Right ventricle myocardium inferior (tissue), 1 donor: ENCODE results near the gene SCLY. TPM values are rescaled to one million over a fixed set of nuclear protein-coding genes. Genes with fewer than 3 reads are reported as not detected.
"Not testable (repeated sequence)": the region's sequence is repeated elsewhere in the genome, so short reads cannot be mapped to it uniquely, and the experiment has no call there.

ENCODE experiments used
- ATAC-seq: fragments of 200-7000 bp; cut with Tn5 transposase; one replicate; pipeline ENCODE4 v1.9.1; 2020; ENCODE audit warnings: mild to moderate bottlenecking, moderate library complexity
- DNase-seq: peaks from one replicate; pipeline ENCODE4 v3.0.0; 2021; ENCODE audit errors: missing footprints
- intact Hi-C: fragments of 100-400 bp; cut with DNase I; formaldehyde crosslinking; loops from one replicate; pipeline ENCODE4 v1.11.0; 2022
- total RNA-seq: library from RNA; stranded (reverse); fragmentation: NEBNext Ultra II Directional; extraction: Animal tissue kit (Norgen Biotek cat#: 25700); gene quantifications from one replicate; pipeline ENCODE4 v1.2.1, GENCODE V29; 2021
- donor health status: DM: no; HTN: yes; CAD: no; lungs with severe emphysema.

Gene SCLY
- total RNA-seq, 1 donor from 2014 or later: 10.8 TPM

DNA sequence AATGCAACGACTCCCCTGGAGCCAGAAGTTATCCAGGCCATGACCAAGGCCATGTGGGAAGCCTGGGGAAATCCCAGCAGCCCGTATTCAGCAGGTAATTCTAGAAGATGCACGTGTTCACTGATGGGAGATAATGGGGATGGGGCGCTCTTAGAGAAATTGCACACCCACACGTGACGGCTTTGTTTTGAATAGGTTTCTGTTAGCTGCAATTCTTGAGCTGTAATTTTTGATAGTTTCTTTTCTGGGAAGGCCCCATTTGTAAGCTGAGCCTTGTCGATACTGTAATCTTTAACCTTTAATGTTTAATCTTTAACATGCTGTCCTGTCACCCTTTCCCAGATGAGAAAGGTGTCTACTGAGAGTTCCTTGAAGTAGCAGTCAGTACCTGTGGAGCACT lies 3.6 kb downstream of the SCLY start:
- intact Hi-C loops: no loop called here
- ATAC-seq (no peak), DNase-seq (no peak)

DNA sequence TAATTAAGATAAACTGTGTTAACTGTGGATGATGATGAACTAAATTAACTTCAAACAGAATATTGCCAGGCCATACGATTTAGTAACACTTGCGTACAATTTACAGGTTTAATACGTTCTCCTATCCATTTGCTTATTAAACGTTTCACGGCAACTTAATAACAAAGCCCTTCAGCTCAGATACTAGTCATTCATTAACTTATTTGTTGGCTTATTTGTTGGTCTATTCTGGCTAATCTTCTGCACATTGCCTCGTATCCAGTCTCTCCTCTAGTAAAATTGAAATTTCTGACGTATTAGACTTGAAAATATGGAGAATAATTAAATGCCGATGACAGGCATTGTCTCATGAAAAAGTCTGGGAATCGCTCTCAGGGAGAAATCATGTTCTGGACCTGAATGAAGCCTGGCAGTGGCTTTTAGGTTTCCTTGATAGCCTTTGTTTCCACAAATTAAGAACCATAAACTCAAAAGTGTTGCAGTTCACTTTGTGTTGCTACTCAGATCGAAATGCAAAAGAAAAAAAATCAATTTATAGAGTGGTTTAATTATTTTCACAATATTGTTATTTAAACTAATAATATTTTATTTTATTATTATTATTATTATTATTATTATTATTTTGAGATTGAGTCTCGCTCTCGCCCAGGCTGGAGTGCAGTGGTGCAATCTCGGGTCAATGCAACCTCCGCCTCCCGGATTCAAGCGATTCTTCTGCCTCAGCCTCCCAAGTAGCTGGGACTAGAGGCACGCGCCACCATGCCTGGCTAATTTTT lies 4.5 kb downstream of the SCLY start:
- ATAC-seq (no peak), DNase-seq (no peak)
- intact Hi-C loops: no loop called here

DNA sequence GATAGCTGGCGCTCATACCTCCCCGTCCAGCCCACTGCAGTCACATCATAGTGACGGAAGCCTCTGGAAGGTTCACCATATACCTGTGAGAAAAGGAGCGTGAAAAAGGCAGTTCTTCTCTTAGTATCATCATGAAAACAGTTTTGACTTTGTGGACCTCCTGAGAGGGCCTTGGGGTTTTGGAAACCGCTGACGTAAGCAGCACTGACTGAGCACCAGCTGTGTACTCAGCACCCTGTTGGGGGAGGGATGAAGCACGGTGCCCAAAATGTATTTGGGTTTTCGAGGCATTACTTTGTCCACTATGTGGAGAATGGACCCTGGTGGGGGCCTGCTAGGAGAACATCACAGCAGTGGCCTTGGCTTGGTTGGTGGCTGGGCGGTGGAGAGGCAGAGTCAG lies 5.4 kb downstream of the SCLY start:
- intact Hi-C loops: no loop called here
- ATAC-seq (no peak), DNase-seq (no peak)

DNA sequence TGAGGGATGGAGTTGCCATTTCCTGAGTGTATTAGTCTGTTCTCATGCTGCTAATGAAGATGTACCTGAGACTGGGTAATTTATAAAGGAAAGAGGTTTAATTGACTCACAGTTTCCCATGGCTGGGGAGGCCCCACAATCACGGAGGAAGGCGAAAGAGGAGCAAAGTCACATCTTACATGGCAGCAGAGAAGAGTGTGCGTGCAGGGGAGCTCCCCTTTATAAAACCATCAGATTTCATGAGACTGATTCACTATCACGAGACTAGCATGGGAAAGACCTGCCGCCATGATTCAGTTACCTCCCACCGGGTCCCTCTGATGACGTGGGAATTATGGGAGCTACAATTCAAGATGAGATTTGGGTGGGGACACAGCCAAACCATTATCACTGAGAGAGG lies 5.9 kb downstream of the SCLY start:
- intact Hi-C loops, ATAC-seq, DNase-seq: not testable (repeated sequence)

DNA sequence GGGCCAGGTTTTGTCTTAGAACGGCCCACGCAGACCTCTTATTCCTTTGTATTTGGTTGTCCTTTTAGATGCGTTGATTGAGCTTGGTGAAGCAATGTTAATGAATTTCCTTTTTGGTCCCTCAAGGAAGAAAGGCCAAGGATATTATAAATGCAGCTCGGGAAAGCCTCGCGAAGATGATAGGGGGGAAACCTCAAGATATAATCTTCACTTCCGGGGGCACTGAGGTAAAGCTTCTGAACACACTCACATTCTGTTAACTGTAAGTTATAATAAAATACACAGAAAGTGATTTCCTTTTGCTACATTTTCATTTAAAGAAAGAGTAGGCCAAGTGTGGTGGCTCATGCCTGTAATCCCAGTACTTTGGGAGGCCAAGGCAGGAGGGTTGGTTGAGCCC lies 7.1 kb downstream of the SCLY start:
- no peak for ATAC-seq
- intact Hi-C loops: no loop called here

DNA sequence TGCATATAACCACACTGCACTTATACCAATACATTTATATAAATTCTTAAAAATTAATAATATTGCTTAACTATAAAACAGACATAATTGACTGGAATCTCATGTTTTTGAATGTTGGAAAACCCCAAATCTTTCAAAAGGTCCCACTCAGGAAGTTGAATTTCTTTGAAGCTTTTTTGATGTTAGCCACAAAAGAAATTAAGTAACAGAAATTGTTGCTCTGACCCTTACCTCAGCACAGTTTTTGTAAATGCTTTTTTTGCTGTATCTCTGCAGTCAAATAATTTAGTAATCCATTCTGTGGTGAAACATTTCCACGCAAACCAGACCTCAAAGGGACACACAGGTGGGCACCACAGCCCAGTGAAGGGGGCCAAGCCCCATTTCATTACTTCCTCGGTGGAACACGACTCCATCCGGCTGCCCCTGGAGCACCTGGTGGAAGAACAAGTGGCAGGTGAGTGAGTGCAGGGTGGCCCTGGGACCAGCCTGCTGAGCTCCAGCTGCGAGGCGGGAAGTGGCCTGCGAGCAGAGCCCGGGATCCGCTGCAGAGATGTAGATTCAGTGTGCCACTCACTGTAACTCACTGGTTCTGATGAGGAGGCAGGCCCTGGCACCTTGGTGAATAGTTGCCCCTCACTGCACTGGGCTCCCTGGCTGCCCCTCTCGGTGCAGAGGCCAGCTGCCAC lies 8.4 kb downstream of the SCLY start:
- intact Hi-C loops: no loop called here
- ATAC-seq (no peak), DNase-seq (no peak)

More for the DNA sequence above, 7.1 kb downstream of the SCLY start:
- DNase-seq: no peak

DNA sequence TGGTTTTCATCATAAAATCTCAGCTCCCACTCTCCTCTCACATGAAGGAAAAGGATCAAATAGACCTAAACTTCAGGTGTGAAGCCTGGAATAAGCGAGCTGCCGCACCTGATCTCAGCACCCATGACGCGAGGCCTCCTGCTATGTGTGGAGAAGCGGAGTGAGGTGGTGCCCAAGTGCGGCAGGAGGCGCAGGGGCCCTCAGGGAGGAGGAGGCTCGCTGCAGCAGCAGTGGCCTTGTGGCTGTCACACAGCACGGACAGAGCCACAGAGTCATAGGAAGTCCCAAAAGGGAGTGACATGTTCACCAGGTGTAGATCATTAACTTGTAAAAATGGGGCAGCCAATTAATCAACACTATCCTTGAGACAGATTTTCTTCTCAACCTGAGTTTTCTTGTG lies 9.1 kb downstream of the SCLY start:
- DNase-seq (no peak), ATAC-seq (no peak)
- intact Hi-C loops: no loop called here

DNA sequence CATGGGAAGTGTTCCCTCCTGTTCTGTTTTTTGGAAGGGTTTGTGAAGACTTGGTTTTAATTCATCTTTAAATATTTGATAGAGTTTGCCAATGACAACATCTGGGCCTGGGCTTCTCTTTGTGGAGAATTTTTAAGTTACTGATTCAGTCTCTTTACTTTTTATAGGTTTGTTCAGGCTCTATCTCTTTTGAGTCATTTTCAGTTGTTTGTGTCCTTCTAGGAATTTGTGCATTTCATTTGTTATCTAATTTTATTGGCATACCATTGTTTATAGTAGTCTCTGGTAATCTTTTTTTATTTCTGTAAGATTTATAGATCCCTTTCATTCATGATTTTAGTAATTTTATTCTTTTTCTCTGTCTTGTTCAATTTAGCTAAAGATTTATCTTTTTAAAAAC lies 14.6 kb downstream of the SCLY start:
- intact Hi-C loops: no loop called here
- ATAC-seq: no peak
- no peak for DNase-seq

DNA sequence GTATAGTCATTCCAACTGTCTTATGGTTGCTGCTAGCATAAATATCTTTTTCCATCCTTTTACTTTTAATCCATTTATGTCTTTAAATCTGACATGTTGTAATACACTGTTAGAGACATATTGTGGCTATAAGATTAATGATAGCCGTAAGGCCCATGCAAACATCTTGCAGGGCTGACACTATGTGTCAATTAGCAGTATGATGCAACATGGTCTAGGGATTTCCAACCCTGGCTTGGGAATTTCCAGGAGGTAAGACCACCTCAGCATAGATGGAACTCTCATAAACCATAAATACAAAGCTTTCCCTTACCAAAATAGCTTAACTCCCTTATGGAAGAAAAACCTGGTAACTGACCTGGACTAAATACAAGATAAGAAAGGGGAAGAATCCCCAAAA lies 16.5 kb downstream of the SCLY start:
- DNase-seq: no peak
- intact Hi-C loops: no loop called here
- ATAC-seq: no peak

DNA sequence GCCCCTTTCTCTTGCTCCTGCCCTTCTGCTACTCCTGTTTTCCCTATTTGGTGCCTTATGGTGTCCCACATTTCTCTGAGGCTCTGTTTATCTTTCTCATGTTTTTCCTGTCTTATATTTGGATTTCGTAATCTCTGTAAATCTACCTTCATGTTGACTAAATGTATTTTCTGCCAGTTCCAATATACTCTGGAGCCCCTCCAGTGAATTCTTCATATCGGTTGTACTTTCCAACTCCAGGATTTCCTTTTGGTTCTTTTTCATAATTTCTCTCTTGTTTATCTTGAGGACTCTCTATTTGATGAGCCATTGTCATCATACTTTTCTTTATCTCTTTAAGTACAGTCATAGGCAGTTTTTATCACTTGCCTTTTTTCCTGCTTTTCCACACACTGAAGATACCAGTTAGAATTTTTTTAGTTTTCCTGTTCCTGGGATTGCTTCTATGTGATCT lies 19.1 kb downstream of the SCLY start:
- ATAC-seq (no peak), DNase-seq (no peak)

DNA sequence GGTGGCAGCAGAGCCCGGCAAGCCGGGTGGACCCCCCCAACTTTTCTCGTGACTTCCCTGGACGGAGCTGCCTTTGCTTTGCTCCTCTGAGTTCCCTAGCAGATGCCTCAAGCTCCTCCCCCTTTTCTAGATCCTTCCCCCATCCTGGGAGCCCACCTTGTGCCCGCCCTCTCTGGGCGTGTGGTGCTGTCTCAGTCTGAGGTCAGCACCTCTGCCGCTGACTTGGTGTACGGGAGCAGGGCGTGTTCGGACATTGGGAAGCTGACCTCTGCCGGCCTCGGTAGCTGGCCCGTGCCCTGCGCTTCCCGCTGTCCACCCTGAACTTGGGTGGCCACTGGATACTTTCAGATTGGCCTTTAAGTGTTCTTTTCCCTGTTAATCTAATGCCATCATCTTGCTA lies 19.7 kb downstream of the SCLY start:
- intact Hi-C loops: no loop called here
- DNase-seq: no peak
- ATAC-seq: no peak

More for the DNA sequence above, 19.1 kb downstream of the SCLY start:
- intact Hi-C loops: no loop called here

DNA sequence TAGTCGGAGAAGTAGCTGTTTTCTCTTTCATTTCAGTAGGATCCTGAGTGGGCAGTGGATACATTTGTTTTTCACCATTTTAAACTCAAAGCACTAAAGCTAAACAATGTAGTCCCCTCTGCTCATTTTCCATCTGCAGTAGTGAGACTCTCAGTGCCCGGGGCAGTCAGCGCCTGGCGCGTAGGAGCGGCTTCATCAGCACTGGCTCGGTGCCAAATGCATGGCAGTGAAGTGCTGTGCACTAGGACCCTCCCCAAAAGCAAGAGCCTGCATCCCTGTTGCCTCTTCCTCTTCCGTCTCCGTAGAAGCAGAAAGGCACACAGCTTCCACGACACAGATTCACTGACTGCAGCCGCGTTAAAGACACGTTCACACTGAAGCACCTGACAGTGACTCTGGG lies 20.3 kb downstream of the SCLY start:
- no peak for ATAC-seq
- DNase-seq: no peak
- intact Hi-C loops: no loop called here

DNA sequence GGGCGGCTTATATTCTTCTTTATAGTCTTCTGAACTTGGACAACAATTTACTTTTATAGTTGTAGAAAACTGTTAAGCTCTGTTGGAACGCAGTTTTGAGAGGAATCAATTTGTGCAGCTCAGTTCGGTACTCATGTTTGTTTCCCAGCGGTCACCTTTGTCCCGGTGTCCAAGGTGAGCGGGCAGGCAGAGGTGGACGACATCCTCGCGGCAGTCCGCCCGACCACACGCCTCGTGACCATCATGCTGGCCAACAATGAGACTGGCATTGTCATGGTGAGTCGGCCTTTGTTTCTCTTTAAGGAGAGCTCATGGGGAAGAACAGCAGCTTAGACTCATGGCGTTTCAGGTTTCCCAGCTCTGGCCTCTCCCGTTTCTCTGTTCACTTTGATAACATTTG lies 20.8 kb downstream of the SCLY start:
- intact Hi-C loops: no loop called here
- DNase-seq: no peak
- no peak for ATAC-seq

DNA sequence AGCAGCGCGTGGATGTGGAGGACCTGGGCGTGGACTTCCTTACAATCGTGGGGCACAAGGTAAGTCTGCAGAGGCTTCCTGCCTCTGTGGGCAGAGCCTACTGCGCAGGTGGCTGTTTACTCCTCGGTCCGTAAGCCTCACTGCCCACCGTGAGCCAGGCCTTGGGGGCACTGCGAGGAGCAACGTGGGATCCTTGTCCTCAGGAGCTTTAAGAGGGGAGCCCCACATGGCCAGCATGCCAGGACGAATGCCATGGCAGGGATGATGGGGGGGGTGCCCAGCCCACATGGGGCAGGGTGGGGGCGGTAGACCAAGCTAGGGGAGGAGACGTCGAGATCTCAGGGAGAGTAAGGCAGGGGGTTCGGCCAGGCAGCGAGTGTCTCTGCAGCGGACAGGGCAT lies 21.4 kb downstream of the SCLY start:
- intact Hi-C loops: no loop called here
- ATAC-seq: no peak
- no peak for DNase-seq

DNA sequence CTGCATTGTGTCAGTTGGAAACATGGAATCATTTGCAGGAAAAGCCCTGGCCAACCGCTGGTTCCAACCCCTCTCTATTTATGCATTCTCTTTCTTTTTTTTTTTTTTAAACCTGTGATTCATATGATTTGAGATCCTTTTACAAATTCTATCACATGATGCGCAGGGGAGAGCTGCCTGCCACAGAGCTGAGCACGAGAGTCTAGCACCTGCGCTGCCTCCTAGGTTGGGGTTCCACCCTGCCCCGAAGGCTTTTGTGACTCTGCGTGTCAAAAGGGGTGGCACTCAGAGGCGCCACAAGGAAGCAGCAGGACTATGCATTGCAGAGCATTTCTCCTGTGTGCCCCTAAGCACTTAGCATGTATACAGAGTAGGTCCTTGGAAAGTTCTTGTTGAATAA lies 22.0 kb downstream of the SCLY start:
- no peak for ATAC-seq
- intact Hi-C loops: no loop called here
- no peak for DNase-seq

DNA sequence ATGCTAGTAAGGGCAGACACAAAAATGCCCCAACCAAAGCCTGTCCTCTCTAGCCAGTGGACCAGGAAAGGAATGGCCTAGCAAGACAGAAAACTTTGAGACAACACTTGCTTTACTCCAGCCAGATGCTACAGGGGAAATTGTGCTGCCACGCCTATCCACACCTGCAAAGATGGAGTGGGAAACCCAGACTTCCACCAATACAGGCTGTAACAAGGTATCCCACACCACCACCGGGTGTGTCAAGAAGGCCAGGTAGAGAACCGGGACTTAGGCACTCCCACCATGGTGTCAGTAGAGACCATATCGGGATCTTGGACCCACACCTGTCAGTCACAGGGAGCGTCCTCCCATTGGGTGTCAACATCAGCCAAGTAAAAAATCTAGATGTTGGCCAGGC lies 23.1 kb downstream of the SCLY start:
- ATAC-seq (no peak), DNase-seq (no peak)
- intact Hi-C loops: no loop called here

DNA sequence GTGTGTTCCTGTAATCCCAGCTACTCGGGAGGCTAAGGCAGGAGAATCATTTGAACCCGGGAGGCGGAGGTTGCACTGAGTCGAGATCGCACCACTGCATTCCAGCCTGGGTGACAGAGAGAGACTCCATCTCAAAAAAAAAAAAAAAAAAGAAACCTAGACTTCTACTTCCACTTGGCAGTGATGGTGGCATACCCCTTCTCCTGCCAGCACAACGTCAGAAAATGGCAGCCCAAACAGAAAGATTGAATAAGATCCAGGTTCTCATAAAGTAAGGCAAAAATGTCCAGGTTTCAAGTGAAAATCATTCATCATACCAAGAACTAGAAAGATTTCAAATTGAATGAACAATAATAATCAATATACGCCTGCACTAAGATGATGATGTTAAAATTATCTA lies 24.0 kb downstream of the SCLY start:
- no peak for DNase-seq
- intact Hi-C loops: no loop called here

DNA sequence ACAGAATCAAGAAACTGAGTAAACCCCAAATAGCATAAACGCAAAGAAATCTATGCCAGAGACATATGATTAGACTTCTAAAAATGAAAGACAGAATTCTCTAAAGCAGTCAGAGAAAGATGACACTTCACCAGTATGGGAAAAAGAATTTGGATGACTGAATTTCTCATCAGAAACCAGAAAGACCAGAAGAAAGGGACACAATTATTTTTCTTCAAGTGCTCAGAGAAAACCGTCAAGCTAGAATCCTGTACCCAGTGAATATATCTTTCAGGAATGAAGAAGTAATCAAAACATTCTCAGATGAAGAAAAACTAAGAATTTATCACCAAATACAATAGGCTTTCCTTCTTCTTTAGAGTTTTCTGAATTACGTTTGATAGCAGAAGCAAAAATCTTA lies 25.1 kb downstream of the SCLY start:
- ATAC-seq (no peak), DNase-seq (no peak)
- intact Hi-C loops: no loop called here

More for the DNA sequence above, 24.0 kb downstream of the SCLY start:
- no peak for ATAC-seq

DNA sequence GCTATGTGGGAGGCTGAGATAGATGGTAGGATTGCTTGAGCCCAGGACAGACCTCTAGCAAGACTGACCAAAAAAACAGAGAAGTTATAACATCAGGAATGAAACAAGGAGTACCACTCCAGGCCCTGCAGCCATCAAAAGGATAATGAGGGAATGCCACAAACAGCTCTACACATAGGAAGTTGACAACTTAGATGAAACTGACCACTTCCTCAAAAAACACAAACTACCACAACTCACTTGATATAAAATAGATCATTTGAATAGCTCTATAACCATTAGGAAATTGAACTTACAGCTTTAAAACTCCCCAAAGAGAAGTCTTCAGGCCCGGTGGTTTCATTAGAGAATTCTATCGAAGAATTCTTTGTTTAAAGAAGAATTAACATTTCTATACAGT lies 26.4 kb downstream of the SCLY start:
- ATAC-seq: no peak
- intact Hi-C loops: no loop called here

DNA sequence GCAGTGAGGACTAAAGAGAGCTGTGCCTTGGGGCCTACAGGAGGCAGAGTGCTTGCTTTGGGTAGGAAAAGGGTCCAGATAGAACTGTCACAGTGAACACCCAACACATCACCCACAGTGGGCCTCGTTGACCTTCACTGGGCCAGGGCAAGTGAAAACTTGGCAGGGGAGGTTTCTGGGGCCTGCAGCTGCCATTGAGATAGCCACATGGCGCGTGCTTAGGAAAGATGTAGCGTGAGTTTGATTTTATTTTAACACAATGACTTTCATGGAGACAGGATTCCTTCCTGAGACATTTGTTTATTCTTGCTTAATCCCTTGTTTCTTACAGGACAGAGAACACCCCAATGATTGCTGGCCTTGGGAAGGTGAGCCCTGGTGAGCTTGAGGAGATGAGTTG lies 30.1 kb downstream of the SCLY start:
- intact Hi-C loops: no loop called here
- no peak for ATAC-seq
- DNase-seq: no peak

More for the DNA sequence above, 26.4 kb downstream of the SCLY start:
- DNase-seq: no peak
